ENCODE measurements around the gene ZNF385C.
"Not testable (repeated sequence)": the region's sequence is repeated elsewhere in the genome, so short reads cannot be mapped to it uniquely, and the experiment has no call there.

Gene ZNF385C

GRCh38 chr17:42142371-42142896, 44.2 kb upstream of the ZNF385C start:
- DNase-seq: no peak
- no peak overlapping the region for H3K4me3 ChIP-seq (ENCODE audit: low read length)
- no peak overlapping the region for H2AFZ ChIP-seq (ENCODE audit: low read length)
- H3K4me2 ChIP-seq (ENCODE audit: low read depth, low read length): no peak overlapping the region
- H3K9ac ChIP-seq (ENCODE audit: low read length): no peak overlapping the region
- peaks cover 86% of the 10 kb centered on the region for H3K79me2 ChIP-seq (ENCODE audit: low read length)
- H4K20me1 ChIP-seq (ENCODE audit: insufficient read depth, low read length): peaks cover 3% of the 10 kb centered on the region; the same call in 1 of the 2 replicates
- H3F3A ChIP-seq (ENCODE audit: insufficient read depth, low read length): no peaks in the 10 kb centered on the region
- no peaks in the 10 kb centered on the region for H3K9me3 ChIP-seq (replicated peaks; ENCODE audit: insufficient read depth, low read length)
- H3K4me1 ChIP-seq (ENCODE audit: low read length): no peaks in the 10 kb centered on the region
- H3K27me3 ChIP-seq (replicated peaks; ENCODE audit: insufficient read depth, low read length): no peaks in the 10 kb centered on the region
- no peak for TF ChIP-seq CTCF (IDR thresholded peaks at IDR 0.05; ENCODE audit: low read length)
- TF ChIP-seq EZH2phosphoT487 (IDR thresholded peaks at IDR 0.05; ENCODE audit: low read length): no peak
- TF ChIP-seq EZH2 (optimal IDR thresholded peaks at IDR 0.05; ENCODE audit: low read depth, low read length): no peak
- H3K36me3 ChIP-seq (replicated peaks; ENCODE audit: insufficient read depth, low read length): no peaks in the 10 kb centered on the region
- H3K9me2 ChIP-seq (replicated peaks; ENCODE audit: insufficient read depth, low read length): no peaks in the 10 kb centered on the region
- H3K27ac ChIP-seq (ENCODE audit: low read length): no peak overlapping the region

- Histone ChIP-seq H3K9me2 (replicated peaks; ENCODE audit: insufficient read depth, low read length) (no peaks in the 10 kb centered on the region), H3K9ac (ENCODE audit: low read length) (no peak overlapping the region), H3K4me1 (ENCODE audit: low read length) (no peaks in the 10 kb centered on the region), H3K27ac (ENCODE audit: low read length) (no peak overlapping the region), H3K4me2 (ENCODE audit: low read depth, low read length) (no peak overlapping the region), H3K27me3 (replicated peaks; ENCODE audit: insufficient read depth, low read length) (no peaks in the 10 kb centered on the region), H3K79me2 (ENCODE audit: low read length) (peaks cover 86% of the 10 kb centered on the region), H3K4me3 (ENCODE audit: low read length) (no peak overlapping the region), H3K9me3 (replicated peaks; ENCODE audit: insufficient read depth, low read length) (no peaks in the 10 kb centered on the region), H3K36me3 (replicated peaks; ENCODE audit: insufficient read depth, low read length) (no peaks in the 10 kb centered on the region), H3F3A (ENCODE audit: insufficient read depth, low read length) (no peaks in the 10 kb centered on the region), H4K20me1 (ENCODE audit: insufficient read depth, low read length) (peaks cover 3% of the 10 kb centered on the region; the same call in 1 of the 2 replicates), H2AFZ (ENCODE audit: low read length) (no peak overlapping the region)
- TF ChIP-seq EZH2phosphoT487 (IDR thresholded peaks at IDR 0.05; ENCODE audit: low read length): no peak
- no peak for TF ChIP-seq CTCF (IDR thresholded peaks at IDR 0.05; ENCODE audit: low read length)
- TF ChIP-seq EZH2 (optimal IDR thresholded peaks at IDR 0.05; ENCODE audit: low read depth, low read length): no peak
- DNase-seq: no peak
These were observed 43.1 kb upstream of the ZNF385C start for GRCh38 chr17:42141382-42141781.

GRCh38 chr17:42140690-42141089, 42.4 kb upstream of the ZNF385C start:
- not testable (repeated sequence) for H3K27ac ChIP-seq (ENCODE audit: low read length); H3K4me2 ChIP-seq (ENCODE audit: low read depth, low read length); H2AFZ ChIP-seq (ENCODE audit: low read length); H4K20me1 ChIP-seq (ENCODE audit: insufficient read depth, low read length); H3K36me3 ChIP-seq (replicated peaks; ENCODE audit: insufficient read depth, low read length); H3K4me1 ChIP-seq (ENCODE audit: low read length); H3K27me3 ChIP-seq (replicated peaks; ENCODE audit: insufficient read depth, low read length); H3K4me3 ChIP-seq (ENCODE audit: low read length); H3K9me2 ChIP-seq (replicated peaks; ENCODE audit: insufficient read depth, low read length); H3K9me3 ChIP-seq (replicated peaks; ENCODE audit: insufficient read depth, low read length); DNase-seq; H3F3A ChIP-seq (ENCODE audit: insufficient read depth, low read length); H3K9ac ChIP-seq (ENCODE audit: low read length)
- peaks cover 88% of the 10 kb centered on the region for H3K79me2 ChIP-seq (ENCODE audit: low read length)

- Histone ChIP-seq H3K4me2 (ENCODE audit: low read depth, low read length) (no peak overlapping the region), H3F3A (ENCODE audit: insufficient read depth, low read length) (peaks cover 4% of the 10 kb centered on the region; the same call in 1 of the 2 replicates), H3K9me3 (replicated peaks; ENCODE audit: insufficient read depth, low read length) (no peaks in the 10 kb centered on the region), H3K4me3 (ENCODE audit: low read length) (no peak overlapping the region), H3K79me2 (ENCODE audit: low read length) (peaks cover 90% of the 10 kb centered on the region), H3K36me3 (replicated peaks; ENCODE audit: insufficient read depth, low read length) (no peaks in the 10 kb centered on the region), H3K9me2 (replicated peaks; ENCODE audit: insufficient read depth, low read length) (no peaks in the 10 kb centered on the region), H2AFZ (ENCODE audit: low read length) (no peak overlapping the region), H3K9ac (ENCODE audit: low read length) (no peak overlapping the region), H3K4me1 (ENCODE audit: low read length) (peaks cover 7% of the 10 kb centered on the region), H3K27ac (ENCODE audit: low read length) (no peak overlapping the region), H3K27me3 (replicated peaks; ENCODE audit: insufficient read depth, low read length) (no peaks in the 10 kb centered on the region), H4K20me1 (ENCODE audit: insufficient read depth, low read length) (peaks cover 3% of the 10 kb centered on the region; the same call in 1 of the 2 replicates)
- no peak for DNase-seq
- TF ChIP-seq EZH2phosphoT487 (IDR thresholded peaks at IDR 0.05; ENCODE audit: low read length): no peak
These were observed 40.6 kb upstream of the ZNF385C start for GRCh38 chr17:42138749-42139492.

Measured in MM.1S (cell line).